ES-I3 (cell line): ENCODE results near the gene PPM1F.
A peak's percentile ranks its signal among the peaks of the same experiment; 100 is the strongest.

Experiments used
- H3K36me3 ChIP-seq: 2 replicates; pipeline ENCODE4 v1.6.1; 2013; ENCODE audit warnings: mild to moderate bottlenecking, low read length, control low read depth, moderate library complexity; ENCODE audit not compliant: insufficient read depth
- H3K4me1 ChIP-seq: 2 replicates; pipeline ENCODE4 v1.6.1; 2013; ENCODE audit warnings: mild to moderate bottlenecking, control low read depth, low read length; ENCODE audit not compliant: insufficient read depth
- H3K9ac ChIP-seq: 2 replicates; pipeline ENCODE4 v1.6.1; 2013; ENCODE audit warnings: low read depth, mild to moderate bottlenecking, low read length, moderate library complexity
- H3K9me3 ChIP-seq: 2 replicates; pipeline ENCODE4 v1.6.1; 2013; ENCODE audit warnings: mild to moderate bottlenecking, low read length, moderate library complexity; ENCODE audit not compliant: control insufficient read depth, insufficient read depth

Gene PPM1F

GRCh38 chr22:21960200-21961126 lies 7.8 kb upstream of the PPM1F start:
- H3K9ac ChIP-seq = no peak overlapping the region
- H3K9me3 ChIP-seq = no peaks in the 10 kb centered on the region
- H3K4me1 ChIP-seq = no peaks in the 10 kb centered on the region
- H3K36me3 ChIP-seq = peaks cover 10% of the 10 kb centered on the region; the same call in 1 of the 2 replicates

DNA sequence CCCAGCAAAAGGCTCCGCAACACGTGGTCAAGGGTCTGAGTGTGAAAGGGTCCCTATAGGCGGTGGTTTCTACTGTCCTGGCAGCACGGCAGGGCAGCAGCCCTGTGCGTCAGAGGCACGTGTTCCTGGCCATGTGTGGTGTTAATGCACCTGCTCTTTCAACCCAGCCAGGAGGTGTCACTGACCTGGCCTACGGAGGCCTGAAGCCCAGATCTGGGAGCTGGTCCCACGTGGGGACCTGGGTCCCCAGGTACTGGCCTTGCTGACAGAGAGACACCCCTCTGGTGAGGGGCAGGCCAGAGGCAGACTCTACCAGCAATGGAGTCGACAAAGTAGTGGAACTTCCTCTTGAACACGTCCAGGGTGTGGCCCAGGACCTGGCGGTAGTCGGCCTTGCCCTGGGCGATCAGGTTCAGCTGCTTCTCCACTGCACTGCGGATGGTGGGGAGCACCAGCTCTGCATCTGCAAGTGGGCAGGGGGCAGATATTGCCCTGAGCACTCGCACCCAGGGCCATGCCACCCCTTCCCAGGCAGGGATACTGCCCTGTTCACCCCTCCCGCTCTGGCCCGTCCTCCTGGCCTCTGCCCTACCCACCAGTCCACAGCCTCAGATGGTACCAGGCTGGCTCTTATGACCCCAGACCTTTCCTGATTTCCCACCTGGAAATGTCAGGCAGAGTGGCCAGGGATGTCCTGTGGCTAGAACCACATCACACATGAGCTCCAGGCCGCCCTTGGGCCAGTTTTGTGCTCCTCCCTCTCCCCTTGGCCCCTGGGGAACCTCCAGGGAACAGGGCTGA lies 6.8 kb upstream of the PPM1F start:
- Histone ChIP-seq H3K36me3 (peaks cover 10% of the 10 kb centered on the region; the same call in 1 of the 2 replicates), H3K9ac (no peak overlapping the region), H3K9me3 (no peaks in the 10 kb centered on the region), H3K4me1 (no peaks in the 10 kb centered on the region)

DNA sequence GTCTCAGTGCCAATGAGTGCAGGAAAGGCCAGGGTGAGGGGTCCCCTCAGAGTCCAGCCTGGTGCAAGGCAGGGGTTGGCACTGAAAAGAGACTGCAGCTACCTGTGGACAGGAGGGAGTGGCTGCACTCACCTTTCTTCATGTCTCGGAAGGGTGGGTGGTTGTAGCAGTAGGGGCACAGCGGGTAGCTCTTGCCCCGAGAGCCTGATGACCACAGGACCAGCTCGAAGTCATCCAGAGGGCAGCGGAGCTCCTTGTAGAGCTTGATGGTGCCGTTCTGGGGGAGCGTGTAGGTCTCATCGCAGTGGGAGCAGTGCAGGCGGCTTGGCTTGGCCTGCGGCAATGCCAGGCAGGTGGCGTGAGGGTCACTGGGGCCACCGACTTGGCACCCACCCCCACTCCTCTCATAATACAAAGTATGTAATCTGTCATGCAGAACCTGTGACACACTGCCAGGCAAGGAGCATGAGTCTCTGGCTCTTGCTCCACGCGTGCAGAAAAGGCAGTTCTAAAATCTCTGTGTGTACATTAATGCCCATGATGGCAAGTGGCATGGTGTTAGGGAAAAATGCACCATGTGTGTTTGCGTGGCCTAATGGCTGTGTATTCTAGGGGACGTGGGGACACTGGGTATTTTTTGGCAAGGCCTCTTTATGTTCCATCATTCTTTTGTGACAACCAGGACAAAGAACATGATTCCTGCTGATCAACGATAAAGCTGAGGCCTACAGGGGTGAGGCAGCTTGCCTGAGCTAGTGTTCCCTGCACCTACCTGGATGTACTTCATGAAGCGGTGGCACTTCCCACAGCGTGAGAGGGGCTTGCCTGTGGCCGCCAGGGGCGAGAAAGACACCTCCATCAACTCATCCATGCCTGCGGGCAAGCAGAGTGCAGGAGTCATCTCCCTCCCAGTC lies 6.0 kb upstream of the PPM1F start:
- Histone ChIP-seq H3K9me3 (no peaks in the 10 kb centered on the region), H3K4me1 (no peaks in the 10 kb centered on the region), H3K36me3 (peaks cover 10% of the 10 kb centered on the region; the same call in 1 of the 2 replicates), H3K9ac (no peak overlapping the region)

DNA sequence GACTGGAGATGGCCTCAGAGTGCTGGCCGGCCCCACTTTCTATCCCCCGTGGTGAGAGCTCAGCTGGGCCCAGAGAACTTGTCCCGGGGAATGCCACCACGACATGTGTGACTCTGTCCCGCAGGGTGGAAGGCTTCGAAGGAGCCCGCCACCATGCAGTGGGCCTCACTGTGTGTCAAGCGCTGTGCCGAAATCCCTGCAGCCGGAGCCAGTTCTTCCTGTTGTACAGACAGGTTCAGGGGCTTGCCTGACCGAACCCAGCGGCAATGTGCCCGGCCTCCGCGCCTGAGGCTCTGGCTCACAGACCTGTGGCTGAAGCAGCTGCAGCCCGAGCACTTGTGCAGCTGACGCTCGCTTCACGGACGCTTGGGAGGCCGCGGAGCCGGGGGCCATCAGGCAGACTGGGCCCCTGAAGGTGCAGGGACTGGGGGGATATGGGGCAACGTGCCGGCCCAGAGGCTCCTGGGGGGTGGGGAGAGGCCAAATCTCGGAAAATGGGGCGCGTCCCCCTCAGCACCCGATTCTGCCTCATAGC lies 650 bp downstream of the PPM1F start:
- Histone ChIP-seq H3K9ac (peak overlapping the region; percentile 74), H3K9me3 (no peaks in the 10 kb centered on the region), H3K36me3 (no peaks in the 10 kb centered on the region), H3K4me1 (peaks cover 9% of the 10 kb centered on the region)

GRCh38 chr22:21951062-21951461 lies 1.6 kb downstream of the PPM1F start:
- Histone ChIP-seq H3K4me1 (peaks cover 13% of the 10 kb centered on the region), H3K9ac (no peak overlapping the region), H3K9me3 (no peaks in the 10 kb centered on the region), H3K36me3 (no peaks in the 10 kb centered on the region)

GRCh38 chr22:21949948-21950347 lies 2.7 kb downstream of the PPM1F start:
- no peak overlapping the region for H3K9ac ChIP-seq
- no peaks in the 10 kb centered on the region for H3K36me3 ChIP-seq
- H3K9me3 ChIP-seq = no peaks in the 10 kb centered on the region
- H3K4me1 ChIP-seq = peaks cover 13% of the 10 kb centered on the region

GRCh38 chr22:21949569-21949918 lies 3.1 kb downstream of the PPM1F start:
- no peak overlapping the region for H3K9ac ChIP-seq
- no peaks in the 10 kb centered on the region for H3K36me3 ChIP-seq
- peaks cover 13% of the 10 kb centered on the region for H3K4me1 ChIP-seq
- no peaks in the 10 kb centered on the region for H3K9me3 ChIP-seq

DNA sequence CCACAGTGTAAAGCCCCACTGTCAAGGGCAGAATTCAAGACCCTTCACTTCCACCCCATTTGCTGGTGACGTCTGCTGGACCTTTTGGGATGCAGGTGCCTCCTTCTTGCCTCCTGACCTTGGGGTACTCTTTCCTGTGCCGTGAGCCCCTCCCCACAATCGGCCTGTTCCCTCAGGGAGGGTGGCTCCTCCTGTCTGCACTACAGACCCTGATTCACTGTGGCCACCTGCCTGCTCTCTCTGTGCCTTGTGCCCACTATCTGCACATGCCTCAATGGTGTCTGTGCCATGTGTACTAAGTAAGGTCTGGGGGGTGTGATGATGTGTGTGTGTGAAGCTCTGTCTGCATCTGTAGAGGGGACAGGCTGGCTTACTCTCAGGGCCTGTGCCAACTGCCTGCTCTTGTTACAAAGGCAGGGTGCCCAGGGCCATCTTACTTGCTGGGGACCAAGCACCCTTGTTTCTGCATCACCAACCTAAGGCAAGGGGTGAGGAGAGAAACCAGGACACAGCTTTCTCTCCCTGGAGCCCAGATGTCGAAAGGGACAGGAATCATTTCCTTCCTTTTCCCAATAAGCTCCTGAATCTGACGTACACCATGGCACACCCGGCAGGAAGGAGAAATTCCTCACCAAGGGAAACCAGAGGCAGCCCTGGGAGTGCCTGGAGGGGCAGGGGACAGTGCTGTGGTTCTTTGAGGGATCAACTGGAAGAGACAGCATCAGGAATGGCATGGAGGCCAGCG lies 3.7 kb downstream of the PPM1F start:
- H3K9ac ChIP-seq = no peak overlapping the region

DNA sequence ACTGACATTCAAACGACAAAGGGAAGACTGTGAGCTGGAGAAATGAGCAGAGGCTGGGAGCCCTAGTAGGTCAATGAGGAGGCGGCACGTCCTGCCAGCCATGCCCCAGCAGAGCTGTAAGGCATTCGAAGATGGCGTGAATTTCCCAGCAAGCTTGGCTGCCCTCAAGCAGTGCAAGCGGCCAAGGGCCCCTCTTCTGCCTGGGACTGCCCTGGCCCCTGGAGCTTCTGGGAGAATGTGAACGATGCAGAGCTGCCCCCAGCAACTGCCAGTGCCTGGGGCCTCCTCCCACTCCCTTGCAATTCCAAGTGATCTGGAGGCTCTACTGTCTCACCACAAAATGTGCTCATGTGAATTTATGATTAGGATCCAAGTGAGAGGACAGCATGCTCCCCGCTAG lies 4.3 kb downstream of the PPM1F start:
- Histone ChIP-seq H3K9me3 (no peaks in the 10 kb centered on the region), H3K9ac (no peak overlapping the region), H3K36me3 (no peaks in the 10 kb centered on the region), H3K4me1 (peaks cover 13% of the 10 kb centered on the region)

More for the DNA sequence above, 3.7 kb downstream of the PPM1F start:
- Histone ChIP-seq H3K36me3 (no peaks in the 10 kb centered on the region), H3K4me1 (peaks cover 13% of the 10 kb centered on the region), H3K9me3 (no peaks in the 10 kb centered on the region)

DNA sequence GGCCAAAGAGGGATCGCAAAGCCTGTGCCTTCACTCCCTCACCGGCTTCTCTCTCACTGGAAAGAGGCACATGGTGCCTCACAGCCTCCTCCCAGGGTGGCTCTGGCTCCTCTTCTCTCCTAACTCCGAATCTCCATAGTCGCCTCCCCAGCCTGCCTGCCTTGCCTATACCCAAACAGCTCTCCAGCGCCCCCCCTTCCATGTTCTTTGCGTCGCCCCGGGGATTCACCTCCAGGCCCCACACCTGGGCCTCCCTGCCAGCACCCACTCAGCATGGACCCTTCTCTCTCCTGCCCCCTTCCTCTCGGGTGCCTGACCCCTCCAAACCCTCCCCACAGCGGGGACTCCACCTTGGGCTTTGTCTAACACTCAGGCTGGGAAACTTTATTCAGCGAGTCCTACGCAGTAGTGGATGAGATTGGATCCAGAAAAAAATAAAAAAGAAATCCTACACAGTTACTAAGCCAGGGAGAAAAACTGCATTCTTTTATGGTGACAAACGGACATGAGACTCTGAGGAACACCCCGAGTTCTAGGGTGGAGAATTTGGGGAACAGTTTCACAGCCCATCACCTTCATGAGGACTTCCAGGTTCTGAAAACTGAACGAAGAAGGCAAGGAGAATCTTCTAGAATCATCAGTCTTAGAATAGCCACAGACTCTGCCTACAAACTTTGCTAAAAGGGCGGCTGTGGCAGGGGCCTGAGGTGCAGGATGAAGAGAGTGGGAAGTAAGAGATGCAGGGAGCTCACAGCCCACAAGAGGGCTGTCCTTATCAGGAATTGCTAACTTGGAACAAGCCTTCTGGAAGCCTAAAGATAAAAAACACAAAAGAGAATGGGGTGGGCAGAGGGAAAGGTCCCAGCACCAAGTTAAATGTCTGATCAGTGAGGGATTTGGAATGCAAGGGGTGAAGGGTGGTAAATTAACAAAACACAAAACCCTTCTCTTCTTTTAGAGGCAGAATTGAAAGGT lies 5.3 kb downstream of the PPM1F start:
- Histone ChIP-seq H3K9me3 (no peaks in the 10 kb centered on the region), H3K4me1 (peaks cover 20% of the 10 kb centered on the region), H3K9ac (no peak overlapping the region), H3K36me3 (no peaks in the 10 kb centered on the region)

DNA sequence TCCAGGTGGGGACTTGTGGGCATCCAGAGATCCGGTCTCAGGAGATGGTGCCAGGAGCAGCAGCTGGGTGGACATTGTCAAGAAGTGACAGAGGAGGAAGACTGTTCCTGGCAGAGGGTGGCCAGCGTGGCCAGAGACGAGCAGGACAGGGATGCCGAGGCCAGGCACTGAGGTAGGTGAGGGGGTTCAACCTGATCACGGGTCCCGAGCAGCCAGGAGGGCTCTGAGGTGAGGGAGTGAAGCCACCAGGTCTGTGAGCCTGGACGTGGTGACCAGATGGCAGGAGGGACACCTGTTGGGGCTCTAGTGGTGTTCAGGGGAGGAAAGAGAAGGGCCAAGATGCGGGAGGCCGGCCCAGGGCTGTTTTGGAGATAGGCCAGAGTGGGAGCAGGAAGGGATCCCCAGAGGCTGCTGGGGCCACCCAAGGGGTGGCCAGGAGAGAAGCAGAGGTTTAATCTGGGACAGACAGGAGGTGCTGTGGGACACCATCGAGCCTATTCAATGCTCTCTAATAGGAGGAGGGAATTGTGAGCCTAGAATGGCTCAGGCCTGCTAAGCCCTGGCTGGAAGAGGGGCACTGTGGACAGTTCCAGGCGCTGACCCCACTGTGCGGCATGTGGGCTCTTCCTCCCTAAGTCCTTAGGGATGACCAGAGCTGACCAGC lies 6.3 kb downstream of the PPM1F start:
- Histone ChIP-seq H3K4me1 (peaks cover 21% of the 10 kb centered on the region), H3K9ac (no peak overlapping the region), H3K9me3 (no peaks in the 10 kb centered on the region), H3K36me3 (no peaks in the 10 kb centered on the region)
